ENCODE data around the gene POMGNT1. TPM values are rescaled to one million over a fixed set of nuclear protein-coding genes. Genes with fewer than 3 reads are reported as not detected.
"Not testable (repeated sequence)": the region's sequence is repeated elsewhere in the genome, so short reads cannot be mapped to it uniquely, and the experiment has no call there.

Gene POMGNT1
- total RNA-seq, 4 donors from 2014 or later: 31.6 to 47.2 (median 36.9) TPM

DNA sequence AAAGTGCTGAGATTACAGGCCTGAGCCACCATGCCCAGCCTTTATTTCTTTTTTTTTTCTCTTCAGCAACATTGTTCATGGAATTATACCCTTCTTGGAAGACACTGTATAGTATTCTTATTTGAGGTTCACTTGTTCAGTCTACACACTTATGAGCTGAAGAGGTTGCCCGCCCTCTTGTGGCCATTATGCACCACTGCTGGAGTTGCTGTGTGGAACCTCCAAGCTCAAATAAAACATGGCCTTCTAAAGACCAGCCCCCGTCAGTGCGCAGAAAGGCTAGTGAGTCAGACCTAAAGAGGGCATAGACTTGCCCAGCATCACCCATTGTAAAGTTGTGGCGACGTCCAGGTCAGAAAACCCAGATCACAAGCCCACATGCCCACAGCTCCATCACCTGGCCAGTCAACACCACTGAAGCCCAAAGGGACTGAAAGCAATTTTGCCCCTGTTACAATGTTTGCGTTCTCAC lies 25.3 kb upstream of the POMGNT1 start:
- Histone ChIP-seq H3K4me1 (peaks cover 8 to 11% (median 10%) of the 10 kb centered on the region in 4 donors), H3K36me3 (peaks cover 0 to 16% (median 7%) of the 10 kb centered on the region in 4 donors), H3K9me3 (no peaks in the 10 kb centered on the region), H3K27me3 (no peaks in the 10 kb centered on the region), H3K27ac (replicated peaks in 1 of 4) (no peak overlapping the region), H3K4me3 (no peak overlapping the region)
- whole genome bisulfite sequencing: 10% methylated on average over 5 of the region's 6 CpGs
- TF ChIP-seq POLR2AphosphoS5 (IDR thresholded peaks at IDR 0.05) (peak in 1 of 2 donors; percentile 25), EP300 (IDR thresholded peaks at IDR 0.05) (no peak)
- TF ChIP-seq, protein P1, sequence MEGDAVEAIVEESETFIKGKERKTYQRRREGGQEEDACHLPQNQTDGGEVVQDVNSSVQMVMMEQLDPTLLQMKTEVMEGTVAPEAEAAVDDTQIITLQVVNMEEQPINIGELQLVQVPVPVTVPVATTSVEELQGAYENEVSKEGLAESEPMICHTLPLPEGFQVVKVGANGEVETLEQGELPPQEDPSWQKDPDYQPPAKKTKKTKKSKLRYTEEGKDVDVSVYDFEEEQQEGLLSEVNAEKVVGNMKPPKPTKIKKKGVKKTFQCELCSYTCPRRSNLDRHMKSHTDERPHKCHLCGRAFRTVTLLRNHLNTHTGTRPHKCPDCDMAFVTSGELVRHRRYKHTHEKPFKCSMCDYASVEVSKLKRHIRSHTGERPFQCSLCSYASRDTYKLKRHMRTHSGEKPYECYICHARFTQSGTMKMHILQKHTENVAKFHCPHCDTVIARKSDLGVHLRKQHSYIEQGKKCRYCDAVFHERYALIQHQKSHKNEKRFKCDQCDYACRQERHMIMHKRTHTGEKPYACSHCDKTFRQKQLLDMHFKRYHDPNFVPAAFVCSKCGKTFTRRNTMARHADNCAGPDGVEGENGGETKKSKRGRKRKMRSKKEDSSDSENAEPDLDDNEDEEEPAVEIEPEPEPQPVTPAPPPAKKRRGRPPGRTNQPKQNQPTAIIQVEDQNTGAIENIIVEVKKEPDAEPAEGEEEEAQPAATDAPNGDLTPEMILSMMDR (IDR thresholded peaks at IDR 0.05): peak; percentile 86 to 92 (median 86)
- DNase-seq (ENCODE audit: extremely low spot score): no peak
- intact Hi-C loops (cut with DNase I): loop anchor here (5.0 kb wide), 2 partner anchors 41 to 186 kb away; no protein-coding TSS in a partner anchor

DNA sequence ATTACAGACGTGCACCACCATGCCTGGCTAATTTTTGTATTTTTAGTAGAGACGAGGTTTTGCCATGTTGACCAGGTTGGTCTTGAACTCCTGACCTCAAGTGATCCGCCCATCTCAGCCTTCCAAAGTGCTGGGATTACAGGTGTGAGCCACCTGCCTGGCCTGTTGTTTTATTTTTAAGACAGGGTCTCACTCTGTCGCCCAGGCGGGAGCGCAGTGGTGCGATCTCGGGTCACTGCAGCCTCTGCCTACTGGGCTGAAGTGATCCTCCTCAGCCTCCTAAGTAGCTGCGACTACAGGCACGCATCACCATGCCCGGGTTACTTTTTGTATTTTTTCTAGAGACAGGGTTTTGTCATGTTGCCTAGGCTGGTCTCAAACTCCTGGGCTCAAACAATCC lies 24.8 kb upstream of the POMGNT1 start:
- intact Hi-C loops (cut with DNase I): loop anchor here (5.0 kb wide), 2 partner anchors 41 to 186 kb away; no protein-coding TSS in a partner anchor
- 86% methylated on average over 11 of the region's 11 CpGs for WGBS
- Histone ChIP-seq H3K4me1 (peaks cover 8 to 11% (median 10%) of the 10 kb centered on the region in 4 donors), H3K36me3 (peaks cover 0 to 16% (median 7%) of the 10 kb centered on the region in 4 donors), H3K27ac (replicated peaks in 1 of 4) (peak overlapping the region in 1 of 4 donors; percentile 4)
- DNase-seq (ENCODE audit: extremely low spot score); H3K27me3 ChIP-seq; H3K4me3 ChIP-seq; H3K9me3 ChIP-seq: not testable (repeated sequence)

DNA sequence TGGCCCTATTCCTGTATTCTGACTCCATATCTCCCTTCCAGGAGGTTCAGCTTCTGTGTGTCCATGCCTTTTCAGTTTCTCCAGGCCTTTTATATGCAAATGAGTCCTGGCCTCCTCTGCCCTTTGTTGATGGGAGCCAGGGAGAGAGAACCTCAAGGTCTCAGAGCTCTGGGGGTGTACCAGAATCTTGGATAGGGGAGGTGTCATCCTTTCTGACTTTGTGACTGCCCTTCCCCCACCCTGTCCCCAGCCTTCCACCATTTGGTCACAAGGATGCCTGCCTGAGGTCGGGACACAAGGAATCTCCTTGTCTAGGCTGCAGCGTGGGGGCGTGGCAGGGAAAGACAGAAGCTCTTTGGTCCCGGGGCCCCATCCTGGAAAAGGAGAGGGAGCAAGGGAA lies 23.5 kb upstream of the POMGNT1 start:
- DNase-seq (ENCODE audit: extremely low spot score): no peak
- intact Hi-C loops (cut with DNase I): loop anchor here (5.0 kb wide), 2 partner anchors 39 to 184 kb away; no protein-coding TSS in a partner anchor
- H3K27me3 ChIP-seq: no peaks in the 10 kb centered on the region
- peaks cover 0 to 16% (median 7%) of the 10 kb centered on the region in 4 donors for H3K36me3 ChIP-seq
- H3K4me1 ChIP-seq: peaks cover 8 to 11% (median 10%) of the 10 kb centered on the region in 4 donors
- H3K4me3 ChIP-seq: no peak overlapping the region
- no peak for TF ChIP-seq EP300 (IDR thresholded peaks at IDR 0.05)
- no peak for TF ChIP-seq POLR2AphosphoS5 (IDR thresholded peaks at IDR 0.05)
- TF ChIP-seq POLR2A (IDR thresholded peaks at IDR 0.05; ENCODE audit: low read depth): no peak
- H3K9me3 ChIP-seq: no peaks in the 10 kb centered on the region
- WGBS: 57% methylated on average over 4 of the region's 4 CpGs
- peak overlapping the region in 3 of 4 donors; percentile 8 to 36 (median 9) for H3K27ac ChIP-seq (replicated peaks in 1 of 4)

DNA sequence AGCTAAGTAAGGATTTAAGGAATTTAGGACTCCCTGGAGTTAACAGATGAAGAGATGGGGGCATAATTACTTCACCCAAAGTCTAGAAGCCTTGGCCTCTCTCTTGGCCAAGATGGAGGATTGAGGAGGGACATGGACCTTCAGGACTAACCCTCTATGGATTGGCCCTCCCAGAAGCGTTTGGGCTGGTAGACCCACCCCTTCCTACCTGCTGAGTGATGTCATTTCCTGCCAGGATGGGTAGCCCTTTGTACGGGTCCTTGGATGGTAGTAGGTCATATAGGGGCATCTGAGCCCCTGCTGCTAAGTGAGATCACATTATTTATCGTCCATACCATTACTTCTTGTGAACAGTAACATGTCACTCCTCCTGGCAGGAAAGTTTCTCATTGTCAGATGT lies 22.6 kb upstream of the POMGNT1 start:
- H3K9me3 ChIP-seq: no peaks in the 10 kb centered on the region
- 85% methylated on average over 3 of the region's 3 CpGs for WGBS
- no peak overlapping the region for H3K27ac ChIP-seq (replicated peaks in 1 of 4)
- peaks cover 0 to 16% (median 7%) of the 10 kb centered on the region in 4 donors for H3K36me3 ChIP-seq
- peaks cover 8 to 11% (median 10%) of the 10 kb centered on the region in 4 donors for H3K4me1 ChIP-seq
- intact Hi-C loops (cut with DNase I): loop anchor here (5.0 kb wide), 2 partner anchors 39 to 184 kb away; no protein-coding TSS in a partner anchor
- H3K27me3 ChIP-seq: no peaks in the 10 kb centered on the region
- H3K4me3 ChIP-seq: no peak overlapping the region
- TF ChIP-seq POLR2A (IDR thresholded peaks at IDR 0.05; ENCODE audit: low read depth): no peak
- no peak for TF ChIP-seq EP300 (IDR thresholded peaks at IDR 0.05)
- no peak for TF ChIP-seq POLR2AphosphoS5 (IDR thresholded peaks at IDR 0.05)
- TF ChIP-seq, protein P1 (IDR thresholded peaks at IDR 0.05): no peak
- DNase-seq (ENCODE audit: extremely low spot score): no peak

DNA sequence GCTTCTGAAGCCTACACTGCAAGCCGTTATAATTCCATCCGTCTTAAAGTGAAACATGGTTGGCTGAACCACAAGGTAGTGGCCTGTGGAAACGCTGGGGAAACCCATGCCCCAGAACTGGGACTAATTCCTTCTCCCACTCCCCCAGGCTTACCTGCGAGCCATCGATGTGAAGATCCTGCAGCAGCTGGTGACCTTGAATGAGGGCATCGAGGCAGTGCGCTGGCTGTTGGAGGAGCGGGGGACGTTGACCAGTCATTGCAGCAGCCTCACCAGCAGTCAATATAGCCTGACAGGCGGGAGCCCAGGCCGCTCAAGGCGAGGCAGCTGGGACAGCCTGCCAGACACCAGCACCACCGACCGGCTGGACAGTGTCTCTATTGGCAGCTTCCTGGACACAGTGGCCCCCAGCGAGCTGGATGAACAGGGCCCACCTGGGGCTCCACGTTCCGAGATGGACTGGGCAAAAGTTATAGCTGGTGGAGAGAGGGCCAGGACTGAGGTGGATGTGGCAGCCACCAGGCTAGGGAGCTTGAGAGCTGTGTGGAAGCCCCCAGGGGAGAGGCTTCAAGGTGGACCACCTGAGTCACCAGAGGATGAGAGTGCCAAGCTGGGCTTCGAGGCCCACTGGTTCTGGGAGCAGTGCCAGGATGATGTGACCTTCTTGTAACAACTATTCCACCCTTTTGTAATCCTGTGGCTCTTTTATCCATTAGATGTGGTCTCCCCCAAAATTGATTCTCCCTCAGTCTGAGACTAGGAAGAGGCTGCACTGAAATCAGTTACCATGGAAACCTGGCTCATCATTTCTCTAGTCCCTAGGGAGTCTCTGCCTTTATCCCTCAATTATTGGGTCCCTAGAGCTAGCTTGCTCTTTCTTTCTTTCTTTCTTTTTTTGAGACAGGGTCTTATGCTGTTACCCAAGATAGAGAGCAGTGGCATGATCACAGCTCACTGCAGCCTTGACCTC lies 21.6 kb upstream of the POMGNT1 start:
- Histone ChIP-seq H3K36me3 (peaks cover 0 to 16% (median 7%) of the 10 kb centered on the region in 4 donors), H3K9me3 (no peaks in the 10 kb centered on the region), H3K27me3 (no peaks in the 10 kb centered on the region), H3K27ac (replicated peaks in 1 of 4) (no peak overlapping the region), H3K4me3 (no peak overlapping the region), H3K4me1 (peaks cover 8 to 11% (median 10%) of the 10 kb centered on the region in 4 donors)
- intact Hi-C loops (cut with DNase I): loop anchor here (5.0 kb wide), 2 partner anchors 38 to 183 kb away; no protein-coding TSS in a partner anchor
- TF ChIP-seq POLR2A (IDR thresholded peaks at IDR 0.05; ENCODE audit: low read depth): no peak
- no peak for TF ChIP-seq EP300 (IDR thresholded peaks at IDR 0.05)
- TF ChIP-seq POLR2AphosphoS5 (IDR thresholded peaks at IDR 0.05): no peak
- TF ChIP-seq, protein P1 (IDR thresholded peaks at IDR 0.05): no peak
- WGBS: 70% methylated on average over 8 of the region's 18 CpGs
- no peak for DNase-seq (ENCODE audit: extremely low spot score)
